ENCODE data around the gene ZKSCAN8.

The ZKSCAN8 gene

DNA sequence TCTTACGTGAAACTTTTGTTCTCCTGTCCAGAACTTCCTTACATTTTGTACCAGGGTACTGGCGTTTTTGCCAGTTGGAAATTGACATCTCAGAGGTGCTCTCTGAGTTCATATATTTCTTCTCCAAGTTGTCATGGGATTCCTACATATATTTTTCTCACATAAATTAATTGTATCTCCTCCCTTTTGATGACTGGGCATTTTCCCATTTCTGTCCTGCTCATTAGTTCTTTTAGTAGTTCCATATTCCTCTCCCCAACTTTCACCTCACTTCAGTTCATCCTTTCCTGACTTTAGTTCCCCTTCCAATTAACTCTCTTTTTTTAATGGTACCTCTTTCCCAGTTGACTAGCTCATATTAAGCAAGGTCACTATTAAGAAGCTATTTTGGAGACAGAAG lies 10.8 kb downstream of the ZKSCAN8 start:
- H3K9ac ChIP-seq (ENCODE audit: low read length) = no peak overlapping the region
- no peaks in the 10 kb centered on the region for H3K27me3 ChIP-seq (ENCODE audit: control insufficient read depth, insufficient read depth, low read length)
- no peak overlapping the region for H3K27ac ChIP-seq (ENCODE audit: low read depth, low read length)
- no peaks in the 10 kb centered on the region for H3K4me1 ChIP-seq (ENCODE audit: control insufficient read depth, insufficient read depth, low read length)
- no peak overlapping the region for H3K4me3 ChIP-seq (ENCODE audit: low read length)
- peaks cover 51% of the 10 kb centered on the region for H3K36me3 ChIP-seq (ENCODE audit: control insufficient read depth, insufficient read depth, low read length)

- Histone ChIP-seq H3K4me3 (ENCODE audit: low read length) (no peak overlapping the region), H3K27ac (ENCODE audit: low read depth, low read length) (no peak overlapping the region), H3K4me1 (ENCODE audit: control insufficient read depth, insufficient read depth, low read length) (no peaks in the 10 kb centered on the region), H3K27me3 (ENCODE audit: control insufficient read depth, insufficient read depth, low read length) (no peaks in the 10 kb centered on the region), H3K9ac (ENCODE audit: low read length) (no peak overlapping the region), H3K36me3 (ENCODE audit: control insufficient read depth, insufficient read depth, low read length) (peaks cover 49% of the 10 kb centered on the region)
Observed at GRCh38 chr6:28153546-28153945, 11.9 kb downstream of the ZKSCAN8 start.

DNA sequence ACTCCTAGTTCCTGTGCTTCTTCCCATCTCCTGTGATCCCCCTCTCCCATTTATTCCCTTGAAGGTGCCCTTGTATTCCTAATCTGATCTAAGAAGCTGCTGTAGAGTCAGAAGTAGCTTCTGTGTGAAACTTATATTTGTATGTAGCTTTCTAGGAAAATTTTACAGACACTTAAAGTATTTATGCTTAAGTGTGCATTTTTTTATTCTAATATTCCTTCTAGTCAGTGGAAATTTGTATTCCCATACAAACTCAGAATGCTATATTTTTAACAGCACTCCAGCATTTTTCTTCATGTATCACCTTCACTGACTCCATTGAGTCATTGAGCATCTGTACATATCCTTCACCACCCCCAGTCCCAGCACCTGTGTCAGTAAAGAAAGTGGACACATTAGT lies 12.7 kb downstream of the ZKSCAN8 start:
- H3K27ac ChIP-seq (ENCODE audit: low read depth, low read length) = no peak overlapping the region
- H3K4me1 ChIP-seq (ENCODE audit: control insufficient read depth, insufficient read depth, low read length) = no peaks in the 10 kb centered on the region
- H3K27me3 ChIP-seq (ENCODE audit: control insufficient read depth, insufficient read depth, low read length) = no peaks in the 10 kb centered on the region
- H3K9ac ChIP-seq (ENCODE audit: low read length) = no peak overlapping the region
- H3K36me3 ChIP-seq (ENCODE audit: control insufficient read depth, insufficient read depth, low read length) = peaks cover 43% of the 10 kb centered on the region
- H3K4me3 ChIP-seq (ENCODE audit: low read length) = no peak overlapping the region

- peaks cover 21% of the 10 kb centered on the region for H3K36me3 ChIP-seq (ENCODE audit: control insufficient read depth, insufficient read depth, low read length)
- no peak overlapping the region for H3K4me3 ChIP-seq (ENCODE audit: low read length)
- H3K4me1 ChIP-seq (ENCODE audit: control insufficient read depth, insufficient read depth, low read length) = no peaks in the 10 kb centered on the region
- no peak overlapping the region for H3K27ac ChIP-seq (ENCODE audit: low read depth, low read length)
- no peaks in the 10 kb centered on the region for H3K27me3 ChIP-seq (ENCODE audit: control insufficient read depth, insufficient read depth, low read length)
- no peak overlapping the region for H3K9ac ChIP-seq (ENCODE audit: low read length)
Observed at GRCh38 chr6:28158318-28158717, 16.6 kb downstream of the ZKSCAN8 start.

GRCh38 chr6:28159029-28159607 lies 17.4 kb downstream of the ZKSCAN8 start:
- Histone ChIP-seq H3K27me3 (ENCODE audit: control insufficient read depth, insufficient read depth, low read length) (no peaks in the 10 kb centered on the region), H3K36me3 (ENCODE audit: control insufficient read depth, insufficient read depth, low read length) (peaks cover 13% of the 10 kb centered on the region)

GRCh38 chr6:28160233-28160632 lies 18.6 kb downstream of the ZKSCAN8 start:
- no peak overlapping the region for H3K4me3 ChIP-seq (ENCODE audit: low read length)
- peaks cover 4% of the 10 kb centered on the region for H3K36me3 ChIP-seq (ENCODE audit: control insufficient read depth, insufficient read depth, low read length)
- H3K27me3 ChIP-seq (ENCODE audit: control insufficient read depth, insufficient read depth, low read length) = no peaks in the 10 kb centered on the region
- no peak overlapping the region for H3K27ac ChIP-seq (ENCODE audit: low read depth, low read length)
- no peak overlapping the region for H3K9ac ChIP-seq (ENCODE audit: low read length)
- H3K4me1 ChIP-seq (ENCODE audit: control insufficient read depth, insufficient read depth, low read length) = no peaks in the 10 kb centered on the region

More at GRCh38 chr6:28159029-28159607, 17.4 kb downstream of the ZKSCAN8 start:
- H3K27ac ChIP-seq (ENCODE audit: low read depth, low read length) = no peak overlapping the region
- H3K9ac ChIP-seq (ENCODE audit: low read length) = no peak overlapping the region
- no peaks in the 10 kb centered on the region for H3K4me1 ChIP-seq (ENCODE audit: control insufficient read depth, insufficient read depth, low read length)
- H3K4me3 ChIP-seq (ENCODE audit: low read length) = no peak overlapping the region

DNA sequence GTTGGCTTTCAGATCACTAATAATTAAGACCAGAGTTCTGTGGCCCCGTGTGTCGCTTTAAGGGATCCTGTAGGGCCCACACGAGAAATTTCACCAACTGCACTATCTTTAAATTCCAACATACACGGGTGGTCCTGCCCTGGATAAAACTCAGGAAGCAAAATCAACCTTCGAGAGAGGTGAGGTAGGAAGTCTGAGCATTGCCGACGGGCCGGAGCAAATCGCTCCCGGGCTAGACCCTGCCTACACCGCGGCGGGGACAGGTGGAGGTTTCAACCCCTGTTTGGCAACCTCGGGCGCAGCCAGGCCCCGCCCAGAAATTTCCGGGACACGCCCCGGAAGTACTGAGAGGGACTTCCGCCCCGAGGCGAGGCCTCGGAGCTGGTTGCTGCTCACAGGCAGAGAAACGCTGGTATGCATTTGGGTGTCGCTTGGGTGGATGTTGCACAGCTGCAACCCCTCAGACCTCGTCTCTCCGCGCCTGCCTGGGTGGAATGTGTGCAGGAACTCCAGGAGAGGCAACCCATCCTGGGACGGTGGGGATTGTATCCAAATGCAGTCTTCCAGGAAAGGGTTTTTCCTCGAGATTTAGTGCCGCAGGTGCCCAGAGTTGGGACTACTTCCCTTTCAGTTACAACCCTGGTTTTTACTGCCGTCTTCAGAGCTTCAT lies 19.9 kb downstream of the ZKSCAN8 start:
- H3K27ac ChIP-seq (ENCODE audit: low read depth, low read length) = no peak overlapping the region

DNA sequence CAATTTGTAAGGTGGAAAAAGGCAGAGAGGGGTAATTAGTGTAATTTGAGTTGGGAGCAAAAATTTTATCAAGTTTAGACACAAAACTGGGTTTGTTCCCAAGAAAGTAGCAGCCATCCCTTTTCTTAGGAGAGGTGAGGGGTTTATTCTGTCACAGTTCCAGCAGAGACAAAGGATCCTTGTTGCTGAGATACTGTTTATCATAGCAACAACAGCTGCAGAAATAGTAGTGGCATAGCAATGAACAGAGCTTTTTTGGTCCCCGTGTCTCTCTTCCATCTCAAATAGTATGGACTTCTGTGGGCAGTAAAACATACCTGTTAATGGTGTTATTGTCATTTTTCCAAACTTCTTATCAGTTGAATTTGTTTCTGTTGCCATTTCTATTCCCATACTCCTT lies 23.9 kb downstream of the ZKSCAN8 start:
- peaks cover 2% of the 10 kb centered on the region for H3K36me3 ChIP-seq (ENCODE audit: control insufficient read depth, insufficient read depth, low read length)
- H3K4me1 ChIP-seq (ENCODE audit: control insufficient read depth, insufficient read depth, low read length) = no peaks in the 10 kb centered on the region
- H3K27me3 ChIP-seq (ENCODE audit: control insufficient read depth, insufficient read depth, low read length) = no peaks in the 10 kb centered on the region
- H3K9ac ChIP-seq (ENCODE audit: low read length) = no peak overlapping the region
- no peak overlapping the region for H3K27ac ChIP-seq (ENCODE audit: low read depth, low read length)
- H3K4me3 ChIP-seq (ENCODE audit: low read length) = no peak overlapping the region

More for the DNA sequence above, 19.9 kb downstream of the ZKSCAN8 start:
- Histone ChIP-seq H3K4me1 (ENCODE audit: control insufficient read depth, insufficient read depth, low read length) (no peaks in the 10 kb centered on the region), H3K36me3 (ENCODE audit: control insufficient read depth, insufficient read depth, low read length) (no peaks in the 10 kb centered on the region), H3K27me3 (ENCODE audit: control insufficient read depth, insufficient read depth, low read length) (no peaks in the 10 kb centered on the region), H3K4me3 (ENCODE audit: low read length) (peak overlapping the region; percentile 74), H3K9ac (ENCODE audit: low read length) (peak overlapping the region; percentile 5)

DNA sequence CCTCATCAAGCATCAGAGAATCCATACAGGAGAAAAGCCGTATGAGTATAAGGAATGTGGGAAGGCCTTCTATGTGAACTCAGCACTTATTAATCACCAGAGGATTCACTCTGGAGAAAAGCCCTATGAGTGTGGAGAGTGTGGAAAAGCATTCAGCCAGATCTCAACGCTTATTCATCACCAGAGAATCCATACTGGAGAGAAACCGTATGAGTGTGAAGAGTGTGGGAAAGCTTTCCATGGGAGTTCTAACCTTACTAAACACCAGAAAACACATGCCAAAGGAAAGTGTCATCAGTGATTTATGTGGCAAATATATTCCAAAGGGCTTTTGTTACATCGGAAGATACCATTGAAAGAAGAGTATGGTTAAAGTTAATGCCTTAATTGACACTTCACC lies 25.4 kb downstream of the ZKSCAN8 start:
- H3K4me3 ChIP-seq (ENCODE audit: low read length) = no peak overlapping the region
- no peaks in the 10 kb centered on the region for H3K4me1 ChIP-seq (ENCODE audit: control insufficient read depth, insufficient read depth, low read length)
- H3K9ac ChIP-seq (ENCODE audit: low read length) = no peak overlapping the region
- peaks cover 2% of the 10 kb centered on the region for H3K36me3 ChIP-seq (ENCODE audit: control insufficient read depth, insufficient read depth, low read length)
- H3K27me3 ChIP-seq (ENCODE audit: control insufficient read depth, insufficient read depth, low read length) = no peaks in the 10 kb centered on the region
- H3K27ac ChIP-seq (ENCODE audit: low read depth, low read length) = no peak overlapping the region

DNA sequence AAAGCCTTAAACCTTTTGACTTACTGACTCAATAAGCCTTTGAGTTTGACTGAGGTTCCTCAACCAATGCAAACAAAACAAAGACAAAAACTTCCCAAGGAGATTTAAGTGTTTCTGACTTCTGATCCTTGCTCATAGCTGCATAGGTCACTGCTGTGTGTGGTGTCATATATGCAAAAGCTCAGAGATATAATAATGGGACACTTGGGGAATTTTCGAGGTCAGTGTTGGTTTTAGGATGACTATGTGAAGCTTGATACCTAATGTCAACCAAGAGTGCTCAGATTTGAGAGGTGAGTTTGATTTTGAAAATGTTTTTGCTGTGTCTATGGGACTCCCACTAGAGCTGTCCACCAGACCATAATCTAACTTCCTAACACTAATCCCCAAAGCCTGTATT lies 26.2 kb downstream of the ZKSCAN8 start:
- Histone ChIP-seq H3K9ac (ENCODE audit: low read length) (no peak overlapping the region), H3K36me3 (ENCODE audit: control insufficient read depth, insufficient read depth, low read length) (peaks cover 2% of the 10 kb centered on the region), H3K27ac (ENCODE audit: low read depth, low read length) (no peak overlapping the region), H3K4me3 (ENCODE audit: low read length) (no peak overlapping the region), H3K27me3 (ENCODE audit: control insufficient read depth, insufficient read depth, low read length) (no peaks in the 10 kb centered on the region), H3K4me1 (ENCODE audit: control insufficient read depth, insufficient read depth, low read length) (no peaks in the 10 kb centered on the region)

- H3K4me3 ChIP-seq (ENCODE audit: low read length) = no peak overlapping the region
- peaks cover 2% of the 10 kb centered on the region for H3K36me3 ChIP-seq (ENCODE audit: control insufficient read depth, insufficient read depth, low read length)
- H3K27me3 ChIP-seq (ENCODE audit: control insufficient read depth, insufficient read depth, low read length) = no peaks in the 10 kb centered on the region
- no peak overlapping the region for H3K27ac ChIP-seq (ENCODE audit: low read depth, low read length)
- no peak overlapping the region for H3K9ac ChIP-seq (ENCODE audit: low read length)
- no peaks in the 10 kb centered on the region for H3K4me1 ChIP-seq (ENCODE audit: control insufficient read depth, insufficient read depth, low read length)
Observed at GRCh38 chr6:28171271-28171670, 29.6 kb downstream of the ZKSCAN8 start.

DNA sequence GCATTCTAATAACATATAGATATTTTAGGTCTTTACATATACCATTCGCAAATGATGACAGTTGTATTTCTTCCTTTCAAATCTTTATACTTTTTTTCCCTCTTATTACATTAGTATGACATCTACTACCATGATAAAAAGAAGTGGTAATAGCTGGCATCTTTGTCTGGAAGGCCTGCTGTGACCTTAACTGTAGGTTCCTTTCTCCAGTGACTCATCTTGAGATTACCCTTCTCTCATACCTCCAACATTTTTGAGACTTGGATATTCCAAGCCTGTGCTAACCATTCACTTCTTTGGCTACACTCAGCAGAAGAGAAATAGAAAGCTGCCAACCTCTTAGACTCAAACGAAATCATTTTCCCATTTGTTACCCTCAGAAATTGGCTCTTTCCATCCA lies 30.3 kb downstream of the ZKSCAN8 start:
- H3K4me3 ChIP-seq (ENCODE audit: low read length) = no peak overlapping the region

GRCh38 chr6:28176373-28176772 lies 34.7 kb downstream of the ZKSCAN8 start:
- H3K4me1 ChIP-seq (ENCODE audit: control insufficient read depth, insufficient read depth, low read length) = no peaks in the 10 kb centered on the region
- no peak overlapping the region for H3K27ac ChIP-seq (ENCODE audit: low read depth, low read length)
- H3K4me3 ChIP-seq (ENCODE audit: low read length) = no peak overlapping the region
- H3K27me3 ChIP-seq (ENCODE audit: control insufficient read depth, insufficient read depth, low read length) = no peaks in the 10 kb centered on the region
- H3K36me3 ChIP-seq (ENCODE audit: control insufficient read depth, insufficient read depth, low read length) = no peaks in the 10 kb centered on the region
- no peak overlapping the region for H3K9ac ChIP-seq (ENCODE audit: low read length)

More for the DNA sequence above, 30.3 kb downstream of the ZKSCAN8 start:
- no peaks in the 10 kb centered on the region for H3K4me1 ChIP-seq (ENCODE audit: control insufficient read depth, insufficient read depth, low read length)
- no peak overlapping the region for H3K27ac ChIP-seq (ENCODE audit: low read depth, low read length)
- no peaks in the 10 kb centered on the region for H3K36me3 ChIP-seq (ENCODE audit: control insufficient read depth, insufficient read depth, low read length)
- H3K9ac ChIP-seq (ENCODE audit: low read length) = no peak overlapping the region
- H3K27me3 ChIP-seq (ENCODE audit: control insufficient read depth, insufficient read depth, low read length) = no peaks in the 10 kb centered on the region
